ENCODE measurements around the gene MICB. TPM values are rescaled to one million over a fixed set of nuclear protein-coding genes. Genes with fewer than 3 reads are reported as not detected.

Gene MICB
- total RNA-seq, 1 experiment from 2014 or later, result 16.5 TPM

DNA sequence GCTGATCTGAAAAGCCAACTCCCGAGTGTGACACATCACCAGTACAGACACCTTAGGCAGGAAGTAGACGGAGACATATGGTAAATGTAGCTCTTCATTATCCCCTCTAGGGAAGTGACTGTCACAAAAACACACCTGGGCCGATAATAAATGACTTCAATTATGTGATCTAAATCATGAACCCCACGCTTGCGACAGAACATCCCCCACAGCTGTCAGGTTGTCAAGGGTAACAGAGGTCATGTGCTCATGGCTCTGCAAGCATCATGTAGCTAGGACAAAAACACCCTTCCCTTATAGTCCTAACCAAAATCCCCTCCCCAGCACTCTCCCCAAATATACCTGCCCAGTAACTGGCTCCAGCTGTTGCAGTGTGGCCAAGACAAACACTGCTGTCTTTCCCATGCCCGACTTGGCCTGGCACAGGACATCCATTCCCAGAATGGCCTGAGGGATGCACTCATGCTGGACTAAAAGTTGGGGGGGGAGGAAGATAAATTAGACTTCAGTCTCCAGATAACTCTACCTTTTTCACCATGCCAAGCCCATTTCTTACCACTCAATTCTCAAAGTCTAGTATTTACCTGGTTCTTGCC lies 41.0 kb downstream of the MICB start:
- DNase-seq (ENCODE audit: low spot score), result no peak

DNA sequence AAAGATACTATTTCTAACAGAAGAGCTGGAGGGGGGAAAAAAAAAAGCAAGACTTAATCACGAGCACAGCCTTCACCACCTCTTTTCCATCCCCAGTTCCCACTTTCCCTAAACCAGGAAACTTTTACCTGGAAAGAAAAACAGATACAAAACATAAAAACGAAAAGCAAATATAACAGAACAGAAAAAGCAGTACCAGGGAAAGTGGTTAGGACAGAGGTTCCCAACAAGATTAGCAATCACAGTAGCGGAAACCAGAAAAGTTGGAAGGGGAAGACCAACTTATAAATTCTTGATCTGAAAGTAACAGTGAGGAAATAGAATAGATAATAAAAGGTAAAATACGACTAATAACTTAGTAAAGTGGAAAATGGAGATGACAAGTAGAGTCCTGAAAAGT lies 42.7 kb downstream of the MICB start:
- DNase-seq (ENCODE audit: low spot score), result no peak

DNA sequence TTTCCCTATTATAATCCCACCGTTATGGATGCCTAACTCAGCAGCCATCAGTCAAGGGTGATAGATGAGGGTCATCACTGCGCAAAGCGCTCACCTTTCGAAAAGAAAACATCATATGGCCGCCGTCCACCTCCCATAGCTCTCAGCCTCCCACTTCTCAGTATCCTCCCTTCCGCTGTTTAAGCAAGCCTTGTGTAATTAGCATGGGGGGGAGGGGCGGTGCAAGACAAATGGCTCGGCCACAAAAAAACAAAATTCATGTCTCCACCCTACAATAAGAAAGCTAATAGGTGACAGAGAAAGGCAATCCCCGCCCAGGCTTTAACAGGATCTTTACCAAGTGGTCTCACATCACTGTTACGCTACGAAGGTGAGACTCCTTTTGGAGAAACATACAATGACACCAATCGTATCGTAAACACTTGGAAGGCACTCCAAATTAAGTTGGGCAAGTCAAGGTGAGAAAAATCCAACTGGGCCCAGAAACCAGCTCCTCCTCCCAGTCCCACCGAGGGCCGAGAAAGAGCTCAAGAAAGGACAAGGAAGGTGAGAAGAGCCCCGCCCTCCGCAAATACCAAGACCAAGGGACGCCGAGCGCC lies 43.2 kb downstream of the MICB start:
- DNase-seq (ENCODE audit: low spot score), result peak; percentile 42

DNA sequence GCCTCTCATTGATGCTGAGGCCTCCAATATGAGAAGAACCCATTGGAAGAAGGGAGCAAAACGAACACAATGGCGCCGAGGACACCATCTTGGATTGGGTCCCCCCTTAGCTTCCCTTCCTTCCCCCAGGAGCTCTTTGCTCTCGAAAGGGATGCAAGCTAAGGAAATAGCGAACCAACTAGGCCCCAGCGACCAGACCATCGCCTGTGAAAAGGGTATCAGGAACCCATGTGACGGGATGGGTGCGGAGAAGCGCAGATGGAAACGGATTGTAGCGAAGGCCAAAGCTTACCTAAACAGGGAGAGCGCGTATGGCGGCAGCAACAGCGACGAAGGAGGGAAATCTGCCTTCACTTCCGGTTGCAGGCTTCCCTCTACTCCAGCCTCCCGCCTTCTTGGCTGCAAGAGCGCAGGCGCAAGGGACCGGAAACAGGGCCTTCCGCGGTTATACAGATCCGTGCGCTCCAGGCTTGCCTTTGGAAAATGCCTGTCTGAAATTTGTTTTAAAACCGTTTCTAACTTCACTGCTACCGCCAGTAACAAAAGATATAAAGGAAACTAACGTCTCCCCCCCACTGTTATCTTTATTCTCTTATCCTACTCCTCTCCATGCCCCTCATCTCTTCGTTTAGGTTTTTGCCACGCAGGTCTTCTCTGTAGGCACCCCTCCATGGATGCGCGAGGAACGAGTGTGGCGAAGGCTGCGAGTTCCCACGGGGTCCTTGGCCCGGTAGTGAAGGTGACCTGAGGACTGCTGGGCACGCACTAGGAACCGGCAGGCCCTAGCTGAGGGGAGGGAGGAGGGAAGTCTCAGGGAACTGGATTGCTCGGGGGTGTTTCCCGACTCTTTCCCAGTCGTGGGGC lies 43.9 kb downstream of the MICB start, which contains the start of gene DDX39B:
Gene DDX39B (minus strand): TSS at position 346 of the 864 bp plus-strand sequence. CDS start 1,471 bp downstream, outside the sequence.
- peak; percentile 95 for DNase-seq (ENCODE audit: low spot score)

DNA sequence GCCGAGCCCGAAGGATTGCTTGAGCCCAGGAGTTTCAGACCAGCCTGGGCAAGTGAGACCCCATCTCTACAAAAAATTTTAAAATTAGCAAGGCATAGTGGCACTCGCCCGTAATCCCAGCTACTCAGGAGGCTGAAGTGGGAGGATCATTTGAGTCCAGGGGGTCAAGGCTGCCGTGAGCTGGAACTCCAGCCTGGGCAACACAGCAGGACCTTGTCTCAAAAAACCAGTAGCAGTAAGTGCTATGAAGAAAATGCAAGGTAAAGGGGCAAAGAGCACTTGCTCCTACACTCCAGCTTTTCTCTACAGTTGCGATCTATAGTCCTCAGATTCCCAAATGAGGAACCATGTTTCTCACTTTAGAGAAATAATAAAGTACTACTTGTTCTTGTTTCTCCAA lies 45.7 kb downstream of the MICB start:
- DNase-seq (ENCODE audit: low spot score), result no peak

DNA sequence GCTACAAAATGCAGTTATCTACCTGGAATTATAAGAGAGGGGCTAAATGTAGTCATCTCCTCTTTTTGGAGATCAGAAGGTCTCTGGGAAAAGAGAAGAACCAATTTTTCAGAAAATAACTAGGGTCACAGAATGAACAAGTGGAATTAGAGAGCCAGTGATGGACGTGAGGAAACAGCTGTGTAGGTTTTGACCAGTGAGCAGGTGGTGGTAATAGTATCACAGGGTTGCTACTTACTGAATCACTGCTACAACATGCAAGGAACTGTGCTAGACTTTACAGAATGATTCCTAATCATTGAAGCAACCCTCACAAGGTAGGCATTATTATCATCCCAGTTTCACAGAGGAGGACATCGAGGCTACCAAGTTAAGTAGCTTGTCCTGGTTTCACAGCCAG lies 46.7 kb downstream of the MICB start:
- no peak for DNase-seq (ENCODE audit: low spot score)

DNA sequence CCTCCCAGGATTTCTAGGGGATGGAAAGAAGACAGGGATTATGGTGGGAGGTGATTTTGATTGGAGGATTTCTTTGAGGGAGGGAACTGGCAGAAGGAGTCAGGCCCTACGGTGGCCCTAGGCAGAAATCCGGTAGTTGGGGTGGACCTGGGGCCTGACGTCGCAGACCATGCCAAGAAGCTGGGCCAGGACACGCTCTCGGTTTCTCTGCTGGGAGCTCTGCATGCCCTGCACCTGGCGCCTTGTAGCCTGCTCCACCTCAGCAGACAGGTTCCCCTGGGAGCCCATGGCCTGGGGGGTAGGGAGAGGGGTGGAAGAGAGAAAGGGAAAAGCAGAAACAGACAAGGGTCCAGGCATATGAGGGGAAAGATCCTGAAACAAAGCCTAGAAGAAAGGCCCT lies 47.3 kb downstream of the MICB start:
- DNase-seq (ENCODE audit: low spot score), result no peak

DNA sequence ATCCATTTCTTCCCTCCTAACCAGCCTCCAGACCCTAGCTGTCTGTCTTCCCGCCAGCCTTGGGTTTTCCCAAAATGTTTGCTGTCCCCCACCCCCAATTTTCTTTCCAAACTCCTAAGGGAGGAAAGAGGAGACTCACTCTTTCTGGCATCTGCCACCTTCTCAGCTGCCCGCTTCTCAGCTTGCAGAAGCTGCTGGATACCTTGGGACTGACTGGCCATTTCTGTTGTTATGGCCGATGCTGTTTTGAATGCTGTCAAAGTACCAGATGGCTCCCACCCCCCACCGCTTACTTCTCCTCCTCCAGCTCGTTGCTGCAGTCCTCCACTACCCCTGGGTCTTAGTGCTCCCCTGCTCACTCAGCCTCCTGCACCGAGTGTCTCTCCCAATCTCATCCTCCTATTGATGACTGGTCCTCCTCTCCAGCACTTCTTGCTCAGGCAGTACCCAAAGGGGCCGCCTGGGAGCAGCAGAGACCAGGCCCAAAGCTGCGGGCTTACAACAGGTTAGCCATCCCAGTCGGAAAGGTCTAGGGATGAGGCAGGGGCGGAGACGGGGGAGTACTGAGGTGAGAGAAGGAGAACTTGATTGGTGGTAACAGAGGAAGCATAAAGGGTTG lies 48.5 kb downstream of the MICB start, which contains the start of gene ATP6V1G2:
Gene ATP6V1G2 (minus strand): TSS at position 270 of the 619 bp plus-strand sequence. CDS start 49 bp downstream, at position 221.
- peak; percentile 84 for DNase-seq (ENCODE audit: low spot score)

DNA sequence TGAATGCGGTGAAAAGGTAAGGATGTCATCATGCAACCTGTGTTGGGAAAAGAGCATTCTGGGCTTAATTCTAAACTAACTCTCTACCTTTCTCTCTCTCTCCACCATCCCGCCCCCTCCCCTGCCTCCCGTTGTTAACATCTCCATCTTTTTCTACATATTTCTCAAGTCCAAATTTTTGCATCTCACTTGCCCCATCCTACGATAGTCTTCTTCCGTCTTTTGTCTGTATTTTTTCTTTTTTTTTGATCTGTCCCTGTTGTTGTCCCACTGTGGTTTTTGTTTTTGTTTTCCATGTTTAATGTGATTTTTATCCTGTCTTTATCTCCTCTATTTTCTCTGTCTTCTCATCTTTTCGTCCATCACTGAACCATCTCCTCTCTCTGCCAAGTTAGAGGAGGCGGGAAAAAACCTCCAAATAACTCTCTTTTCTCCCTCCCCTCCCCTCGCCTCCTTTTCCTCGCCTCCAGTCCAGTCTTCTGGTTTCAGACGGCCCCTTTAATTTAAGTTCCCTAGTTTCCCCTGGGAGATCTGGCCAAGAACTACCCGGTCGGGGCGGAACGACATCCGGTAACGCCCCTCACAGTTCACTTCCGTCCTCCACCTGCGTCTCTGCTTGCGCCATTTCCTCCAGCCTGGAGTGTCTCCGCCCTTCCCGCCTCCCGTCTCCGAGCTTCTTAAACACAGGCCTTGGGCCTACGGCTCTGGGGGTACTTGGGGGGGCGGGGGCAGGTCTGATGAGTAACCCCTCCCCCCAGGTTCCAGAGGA lies 49.2 kb downstream of the MICB start, which contains the start of gene NFKBIL1:
Gene NFKBIL1 (plus strand): TSS at position 651 of the 769 bp plus-strand sequence. CDS start 87 bp downstream, at position 738.
- peak; percentile 94 for DNase-seq (ENCODE audit: low spot score)

DNA sequence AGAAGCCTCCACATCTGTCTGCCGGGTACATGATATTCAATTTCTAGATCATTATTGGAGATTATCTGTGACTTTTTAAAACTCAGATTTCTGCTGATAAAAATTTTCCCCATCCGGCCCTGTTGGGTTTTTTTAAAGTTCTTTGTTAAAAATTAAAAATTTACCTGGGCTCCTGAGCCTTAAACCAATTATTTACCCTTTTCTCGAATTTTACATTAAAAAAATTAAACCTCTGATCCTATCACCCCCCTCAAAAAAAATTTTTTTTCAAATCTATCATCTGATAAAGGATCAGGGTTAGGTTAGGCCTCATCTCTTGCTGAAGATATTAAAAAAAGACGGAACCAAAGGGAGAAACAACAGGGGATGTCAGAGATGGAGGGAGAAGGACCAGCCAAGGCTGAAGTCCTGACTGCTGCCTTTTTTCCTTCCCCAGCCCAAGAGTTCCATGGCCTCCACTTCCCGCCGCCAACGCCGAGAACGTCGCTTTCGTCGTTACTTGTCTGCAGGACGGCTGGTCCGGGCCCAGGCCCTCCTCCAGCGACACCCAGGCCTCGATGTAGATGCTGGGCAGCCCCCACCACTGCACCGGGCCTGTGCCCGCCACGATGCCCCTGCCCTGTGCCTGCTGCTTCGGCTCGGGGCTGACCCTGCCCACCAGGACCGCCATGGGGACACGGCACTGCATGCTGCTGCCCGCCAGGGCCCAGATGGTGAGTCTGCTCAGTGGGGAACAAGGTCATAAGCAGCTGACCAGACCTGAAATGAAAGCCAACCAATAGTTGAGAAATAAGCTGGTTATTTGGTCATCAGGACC lies 50.0 kb downstream of the MICB start:
- DNase-seq (ENCODE audit: low spot score), result no peak

DNA sequence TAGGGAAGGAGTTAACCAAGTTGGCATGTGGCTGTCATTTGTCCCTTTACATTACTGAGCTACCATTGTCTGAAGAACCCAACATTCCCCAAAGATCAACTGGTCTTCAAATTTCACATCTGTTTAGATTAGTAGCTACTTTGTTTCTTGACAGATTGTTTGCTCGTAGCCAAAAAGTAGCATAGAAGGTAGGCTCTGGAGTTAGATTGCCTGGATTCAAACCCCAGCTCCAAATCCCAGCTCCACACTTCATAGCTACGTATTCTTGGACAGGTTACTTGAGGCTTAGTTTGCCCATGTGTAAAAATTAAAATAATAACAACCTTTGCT lies 50.6 kb downstream of the MICB start:
- no peak for DNase-seq (ENCODE audit: low spot score)

DNA sequence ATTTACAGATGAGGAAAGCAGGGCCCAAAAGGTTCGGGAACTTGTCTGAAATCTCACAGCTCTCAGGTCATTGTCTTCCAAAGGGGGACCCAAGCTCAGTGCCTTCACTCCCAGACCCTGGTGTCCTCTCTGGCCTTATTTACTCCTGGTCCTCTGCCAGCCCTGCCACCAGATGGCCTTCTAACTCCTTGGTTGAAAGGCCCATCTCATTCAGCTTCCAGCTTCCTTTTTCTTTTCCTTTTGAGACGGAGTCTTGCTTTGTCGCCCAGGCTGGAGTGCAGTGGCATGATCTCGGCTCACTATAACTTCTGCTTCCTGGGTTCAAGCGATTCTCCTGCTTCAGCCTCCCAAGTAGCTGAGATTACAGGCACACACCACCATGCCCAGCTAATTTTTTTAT lies 53.4 kb downstream of the MICB start:
- peak; percentile 33 for DNase-seq (ENCODE audit: low spot score)

DNA sequence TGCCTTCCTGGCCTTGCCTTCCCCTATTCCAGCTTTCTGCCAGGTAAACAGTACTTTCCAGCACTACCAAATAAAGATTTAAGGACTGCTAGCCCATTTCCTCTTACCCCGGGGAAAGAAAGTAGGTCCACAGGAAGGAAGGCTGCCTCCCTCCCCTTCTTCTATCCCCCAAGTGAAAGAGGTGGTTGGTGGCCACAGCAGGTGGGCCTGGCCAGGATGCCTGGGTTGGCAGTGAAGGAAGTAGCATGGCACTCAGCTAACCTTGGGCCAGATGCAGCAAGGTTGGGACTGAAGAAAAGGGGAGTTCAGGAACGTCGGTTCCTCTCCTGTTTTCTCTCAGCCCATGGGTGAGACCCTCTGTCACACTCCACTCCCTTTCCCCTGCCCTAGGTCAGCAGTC lies 58.4 kb downstream of the MICB start:
- no peak for DNase-seq (ENCODE audit: low spot score)

DNA sequence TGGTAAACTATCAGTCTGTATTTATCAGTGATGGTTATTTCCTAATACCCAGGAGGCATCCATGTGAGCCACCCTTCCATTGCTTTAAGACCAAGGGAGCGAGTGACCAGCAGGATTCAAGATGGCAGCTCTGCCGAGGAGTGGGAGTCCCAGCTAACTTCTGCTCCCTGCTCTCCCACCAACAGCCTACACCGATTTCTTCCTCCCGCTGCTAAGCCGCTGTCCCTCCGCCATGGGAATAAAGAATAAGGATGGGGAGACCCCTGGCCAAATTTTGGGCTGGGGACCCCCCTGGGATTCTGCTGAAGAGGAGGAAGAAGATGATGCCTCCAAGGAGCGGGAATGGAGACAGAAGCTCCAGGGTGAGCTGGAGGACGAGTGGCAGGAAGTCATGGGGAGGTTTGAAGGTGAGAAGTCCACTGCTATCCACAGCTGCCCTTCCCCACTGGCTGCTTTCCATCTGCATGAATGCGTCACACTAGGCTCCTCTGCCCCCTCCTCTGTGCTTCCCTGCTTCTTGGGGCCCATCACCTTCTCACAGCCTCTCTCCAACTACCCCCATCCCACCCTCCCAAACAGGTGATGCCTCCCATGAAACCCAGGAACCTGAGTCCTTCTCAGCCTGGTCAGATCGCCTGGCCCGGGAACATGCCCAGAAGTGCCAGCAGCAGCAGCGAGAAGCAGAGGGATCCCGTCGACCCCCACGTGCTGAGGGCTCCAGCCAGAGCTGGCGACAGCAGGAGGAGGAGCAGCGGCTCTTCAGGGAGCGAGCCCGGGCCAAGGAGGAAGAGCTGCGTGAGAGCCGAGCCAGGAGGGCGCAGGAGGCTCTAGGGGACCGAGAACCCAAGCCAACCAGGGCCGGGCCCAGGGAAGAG lies 59.7 kb downstream of the MICB start:
- DNase-seq (ENCODE audit: low spot score), result no peak

DNA sequence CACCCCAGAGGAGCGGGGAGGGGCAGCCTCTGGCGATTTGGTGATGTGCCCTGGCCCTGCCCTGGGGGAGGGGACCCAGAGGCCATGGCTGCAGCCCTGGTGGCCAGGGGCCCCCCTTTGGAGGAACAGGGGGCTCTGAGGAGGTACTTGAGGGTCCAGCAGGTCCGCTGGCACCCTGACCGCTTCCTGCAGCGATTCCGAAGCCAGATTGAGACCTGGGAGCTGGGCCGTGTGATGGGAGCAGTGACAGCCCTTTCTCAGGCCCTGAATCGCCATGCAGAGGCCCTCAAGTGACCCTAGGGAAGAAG lies 60.3 kb downstream of the MICB start:
- DNase-seq (ENCODE audit: low spot score), result no peak

DNA sequence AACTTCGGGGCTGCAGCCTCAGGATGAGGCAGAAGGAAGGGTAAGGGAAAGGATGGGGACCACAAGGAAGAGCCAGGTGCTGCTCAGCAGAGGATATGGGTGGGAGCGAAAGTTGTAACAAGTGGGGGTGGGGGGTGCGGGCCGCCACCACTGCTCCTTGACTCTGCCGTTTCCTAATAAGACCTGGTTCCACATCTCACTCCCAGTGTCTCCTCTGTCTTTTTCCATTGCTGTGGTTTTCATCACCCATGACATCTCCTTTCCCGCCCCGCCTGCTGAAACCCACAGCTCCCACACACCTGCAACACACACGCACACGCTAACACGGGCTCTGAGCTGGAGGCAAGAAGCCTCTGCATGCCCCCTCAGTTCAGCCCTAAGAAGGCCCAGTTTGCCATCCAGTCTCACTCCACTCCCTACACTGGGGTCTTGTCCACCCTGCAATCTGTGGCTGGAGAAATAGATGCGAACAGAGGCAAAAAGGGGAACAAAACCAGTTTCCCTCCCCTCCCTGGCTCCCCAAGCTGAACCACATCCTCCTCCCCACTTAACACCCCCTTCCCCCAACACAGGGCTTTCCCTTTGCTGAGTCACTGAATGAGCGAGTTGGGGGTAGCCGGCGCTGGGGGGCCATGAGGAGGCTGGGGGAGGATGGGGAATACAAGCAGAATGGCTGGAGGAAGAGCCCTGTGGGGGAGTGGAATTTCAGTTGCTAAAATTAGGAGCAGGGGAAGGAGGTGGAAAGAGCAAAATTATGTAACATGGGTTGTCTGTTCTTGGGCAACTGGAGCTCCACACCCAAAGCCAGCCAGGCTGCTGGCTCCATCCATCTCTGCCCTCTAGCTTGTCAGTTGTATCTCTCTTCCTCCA lies 60.9 kb downstream of the MICB start:
- DNase-seq (ENCODE audit: low spot score), result peak; percentile 39

DNA sequence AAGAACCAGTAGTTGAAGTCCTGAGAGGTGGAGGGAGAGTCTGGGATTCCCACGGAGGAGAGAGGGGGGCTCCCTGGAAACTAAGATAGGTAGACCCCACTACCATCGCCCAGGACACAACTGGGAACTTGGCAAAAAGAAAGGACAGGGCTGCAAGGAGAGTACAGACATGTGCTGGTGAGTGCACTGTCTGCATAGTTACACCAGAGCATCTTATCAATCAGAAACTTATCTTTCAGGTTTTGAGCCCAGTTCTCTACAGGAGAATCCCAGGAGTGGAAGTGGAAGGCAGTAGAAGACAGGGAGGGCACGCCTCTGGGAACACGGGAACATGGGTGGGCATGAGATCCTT lies 61.6 kb downstream of the MICB start:
- DNase-seq (ENCODE audit: low spot score), result no peak

DNA sequence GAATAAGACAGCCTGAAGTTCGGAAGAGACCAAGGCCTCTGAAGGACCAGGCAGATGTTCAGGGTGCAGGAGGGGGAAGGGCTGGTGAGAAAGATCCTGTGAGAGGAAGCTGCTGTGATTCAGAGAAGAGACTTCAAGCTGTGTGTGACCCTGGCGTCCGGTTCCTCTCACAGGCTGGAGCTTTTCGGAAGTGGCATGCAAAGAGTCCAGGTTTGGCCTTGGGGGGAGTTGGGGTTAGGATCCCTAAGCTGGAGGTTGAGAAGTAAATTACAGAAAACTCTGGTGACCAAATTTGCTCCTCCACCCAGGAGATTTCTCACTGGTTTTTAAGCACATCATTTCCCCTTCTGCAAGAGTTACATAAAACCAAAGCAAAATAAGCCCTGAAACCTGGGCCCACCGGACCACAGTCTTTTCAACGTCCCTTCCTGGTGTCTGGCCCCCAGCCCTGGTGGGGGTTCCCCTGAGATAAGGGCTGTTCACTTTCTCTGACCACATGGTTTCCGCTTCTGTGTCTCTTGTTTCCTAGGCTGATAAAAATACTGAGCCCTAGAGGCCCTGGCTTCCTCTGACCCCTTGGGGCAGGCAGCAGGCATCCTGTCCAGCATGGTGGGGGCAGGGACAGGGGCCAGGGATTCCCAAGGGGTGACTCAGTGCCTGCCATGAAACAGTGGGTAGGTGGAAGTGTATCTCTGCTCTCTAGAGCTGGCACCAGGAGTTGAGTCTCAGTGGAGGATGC lies 62.2 kb downstream of the MICB start:
- peak; percentile 90 for DNase-seq (ENCODE audit: low spot score)

All from A172 (cell line).